Loucy (cell line): ENCODE measurements around the gene MBTD1.

Experiments used
- H2AFZ ChIP-seq: fragments of 200-600 bp; sonication (generic); 2 replicates; pipeline ENCODE4 v1.6.0; 2016; ENCODE audit warnings: antibody characterized with exemption, mild to moderate bottlenecking, low read length, moderate library complexity
- H3F3A ChIP-seq: fragments of 200-600 bp; 2 replicates; pipeline ENCODE4 v1.6.0; 2016; ENCODE audit warnings: antibody characterized with exemption, low read depth, mild to moderate bottlenecking
- H3K27me3 ChIP-seq: fragments of 200-600 bp; sonication (generic); 2 replicates; pipeline ENCODE4 v1.6.1; 2014; ENCODE audit warnings: low read length, mild to moderate bottlenecking; ENCODE audit not compliant: insufficient read depth, poor library complexity, severe bottlenecking
- H3K36me3 ChIP-seq: fragments of 200-600 bp; sonication (generic); 2 replicates; pipeline ENCODE4 v1.6.1; 2016; ENCODE audit warnings: low read length; ENCODE audit not compliant: insufficient read depth
- H3K4me1 ChIP-seq: fragments of 200-600 bp; sonication (generic); 2 replicates; pipeline ENCODE4 v1.5.1; 2014; ENCODE audit warnings: low read length, mild to moderate bottlenecking; ENCODE audit not compliant: insufficient read depth, poor library complexity, severe bottlenecking
- H3K4me2 ChIP-seq: fragments of 200-600 bp; sonication (generic); 2 replicates; pipeline ENCODE4 v1.6.0; 2014; ENCODE audit warnings: antibody characterized with exemption, low read length, low read depth, mild to moderate bottlenecking; ENCODE audit not compliant: poor library complexity, severe bottlenecking
- H3K4me3 ChIP-seq: fragments of 200-600 bp; sonication (generic); 2 replicates; pipeline ENCODE4 v1.5.1; 2014; ENCODE audit warnings: low read length, mild to moderate bottlenecking, mixed read lengths; ENCODE audit not compliant: poor library complexity, severe bottlenecking
- H3K79me2 ChIP-seq: fragments of 200-600 bp; sonication (generic); 2 replicates; pipeline ENCODE4 v1.6.1; 2014; ENCODE audit warnings: low read length; ENCODE audit not compliant: insufficient read depth
- H3K9ac ChIP-seq: fragments of 200-600 bp; sonication (generic); 2 replicates; pipeline ENCODE4 v1.6.0; 2014; ENCODE audit warnings: mild to moderate bottlenecking, low read depth, low read length, moderate library complexity; ENCODE audit not compliant: poor library complexity, severe bottlenecking
- H3K9me2 ChIP-seq: fragments of 200-600 bp; sonication (generic); replicated peaks from 2 replicates; pipeline ENCODE4 v1.6.1; 2016; ENCODE audit warnings: low read depth, low read length, mixed read lengths
- H3K9me3 ChIP-seq: fragments of 200-600 bp; sonication (generic); 2 replicates; pipeline ENCODE4 v1.6.1; 2014; ENCODE audit warnings: mild to moderate bottlenecking, antibody characterized with exemption, low read length, low read depth; ENCODE audit not compliant: insufficient read depth
- H4K20me1 ChIP-seq: fragments of 200-600 bp; sonication (generic); 2 replicates; pipeline ENCODE4 v1.6.0; 2014; ENCODE audit warnings: antibody characterized with exemption, low read length, mild to moderate bottlenecking; ENCODE audit not compliant: insufficient read depth, poor library complexity, severe bottlenecking
- CTCF ChIP-seq: fragments of 200-600 bp; sonication (generic); conservative IDR thresholded peaks from 2 replicates; pipeline ENCODE4 v1.5.1; 2014; ENCODE audit warnings: mild to moderate bottlenecking, antibody characterized with exemption, low read length
- EZH2phosphoT487 ChIP-seq: fragments of 200-600 bp; IDR thresholded peaks from 2 replicates; pipeline ENCODE4 v1.6.1; 2018; ENCODE audit warnings: antibody characterized with exemption, mild to moderate bottlenecking, moderate library complexity, borderline replicate concordance

Gene MBTD1

DNA sequence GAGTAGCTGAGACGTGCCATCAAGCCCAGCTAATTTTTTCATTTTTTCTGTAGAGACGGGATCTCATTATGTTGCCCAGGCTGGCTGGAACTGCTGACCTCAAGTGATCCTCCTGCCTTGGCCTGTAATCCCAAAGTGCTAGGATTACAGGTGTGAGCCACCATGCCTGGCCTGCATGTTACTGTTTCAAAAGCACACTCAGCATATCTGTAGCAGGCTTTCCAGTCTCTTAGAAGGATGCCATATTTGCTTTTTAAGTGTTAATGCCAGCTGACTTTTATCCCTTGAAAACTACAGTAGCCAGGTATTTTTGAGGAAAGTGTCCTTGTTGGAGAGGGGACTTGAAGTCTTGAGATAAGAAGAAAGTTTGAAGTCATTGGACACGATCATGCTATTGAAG is 123.9 kb downstream of the MBTD1 start:
- Histone ChIP-seq H3K27me3 (no peaks in the 10 kb centered on the region), H3K4me1 (no peaks in the 10 kb centered on the region), H3K9me2 (no peaks in the 10 kb centered on the region), H3K79me2 (no peaks in the 10 kb centered on the region), H3F3A (no peaks in the 10 kb centered on the region), H3K9ac (no peak overlapping the region), H3K9me3 (no peaks in the 10 kb centered on the region), H2AFZ (no peak overlapping the region), H3K4me3 (no peak overlapping the region), H4K20me1 (no peaks in the 10 kb centered on the region), H3K4me2 (no peak overlapping the region), H3K36me3 (no peaks in the 10 kb centered on the region)
- TF ChIP-seq CTCF (no peak), EZH2phosphoT487 (no peak)

DNA sequence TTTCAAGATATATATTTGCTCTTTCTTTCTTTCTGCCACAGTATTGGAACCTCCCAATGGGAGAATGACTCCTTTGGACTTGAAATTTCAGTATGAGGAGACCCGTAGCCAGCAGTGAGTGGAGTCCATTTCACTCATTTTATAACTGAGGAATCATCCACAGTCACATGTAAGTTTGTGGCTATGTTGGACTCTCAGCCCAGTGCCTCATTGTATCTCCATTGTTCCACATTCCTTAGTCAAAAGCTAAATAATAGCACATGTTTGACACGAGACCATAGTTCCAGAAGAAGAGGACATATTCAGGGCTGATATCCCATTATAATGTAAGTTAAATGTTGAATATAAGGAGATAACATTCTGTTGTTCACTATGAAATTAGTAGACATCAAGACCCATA is 126.5 kb downstream of the MBTD1 start:
- no peaks in the 10 kb centered on the region for H3K79me2 ChIP-seq
- H3K9me2 ChIP-seq, result no peaks in the 10 kb centered on the region
- H3K4me3 ChIP-seq, result no peak overlapping the region
- H3K36me3 ChIP-seq, result no peaks in the 10 kb centered on the region
- H3F3A ChIP-seq, result no peaks in the 10 kb centered on the region
- H3K9me3 ChIP-seq, result no peaks in the 10 kb centered on the region
- H2AFZ ChIP-seq, result peak overlapping the region; percentile 73
- no peaks in the 10 kb centered on the region for H3K4me1 ChIP-seq
- no peaks in the 10 kb centered on the region for H3K27me3 ChIP-seq
- H4K20me1 ChIP-seq, result no peaks in the 10 kb centered on the region
- H3K9ac ChIP-seq, result no peak overlapping the region
- TF ChIP-seq EZH2phosphoT487, result no peak
- no peak for TF ChIP-seq CTCF
- H3K4me2 ChIP-seq, result no peak overlapping the region

DNA sequence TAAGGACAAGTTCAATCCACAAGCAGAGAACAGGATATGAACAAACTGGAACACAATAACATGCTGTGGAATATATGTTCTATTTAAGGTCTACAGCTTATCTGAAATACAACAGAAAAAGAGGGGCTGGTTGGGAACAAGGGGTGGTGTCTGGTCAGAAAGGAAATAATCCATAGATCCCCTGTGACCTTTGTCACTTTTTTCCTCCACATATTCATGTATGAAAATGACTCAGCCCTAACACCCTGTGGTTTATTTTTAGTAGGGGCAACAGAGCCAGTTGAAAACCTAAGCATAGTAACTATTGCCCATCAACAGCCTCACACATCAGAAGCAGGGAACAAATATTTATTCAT is 126.9 kb downstream of the MBTD1 start:
- Histone ChIP-seq H4K20me1 (no peaks in the 10 kb centered on the region), H3K9ac (no peak overlapping the region), H3K4me3 (no peak overlapping the region), H3F3A (no peaks in the 10 kb centered on the region), H2AFZ (peak overlapping the region; percentile 73), H3K79me2 (no peaks in the 10 kb centered on the region), H3K4me2 (no peak overlapping the region), H3K9me3 (no peaks in the 10 kb centered on the region), H3K36me3 (no peaks in the 10 kb centered on the region), H3K27me3 (no peaks in the 10 kb centered on the region), H3K9me2 (no peaks in the 10 kb centered on the region), H3K4me1 (no peaks in the 10 kb centered on the region)
- no peak for TF ChIP-seq EZH2phosphoT487
- no peak for TF ChIP-seq CTCF
